ENCODE data around the gene DTWD2.

The DTWD2 gene

DNA sequence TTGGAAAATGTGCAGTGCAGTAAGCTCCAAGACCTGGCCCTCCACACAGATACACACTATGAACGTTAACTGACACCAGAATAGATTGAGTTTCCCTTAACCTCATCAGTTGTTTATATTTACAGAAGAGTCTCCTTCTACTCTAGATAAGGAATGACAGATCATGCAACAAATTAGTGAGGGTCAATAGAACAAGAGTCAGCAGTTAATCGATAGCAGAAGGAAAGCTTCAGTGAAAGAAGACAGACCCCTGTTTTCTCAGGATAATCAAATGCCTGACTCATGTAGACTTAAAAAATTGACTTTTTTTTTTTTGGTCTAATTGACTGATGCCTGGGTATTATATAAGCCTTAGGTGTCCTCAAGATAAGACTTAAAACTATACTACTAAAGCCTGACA lies 179.9 kb downstream of the DTWD2 start:
- H3K4me3 ChIP-seq (ENCODE audit: low read depth, low read length), result no peak overlapping the region
- TF ChIP-seq, protein P1, sequence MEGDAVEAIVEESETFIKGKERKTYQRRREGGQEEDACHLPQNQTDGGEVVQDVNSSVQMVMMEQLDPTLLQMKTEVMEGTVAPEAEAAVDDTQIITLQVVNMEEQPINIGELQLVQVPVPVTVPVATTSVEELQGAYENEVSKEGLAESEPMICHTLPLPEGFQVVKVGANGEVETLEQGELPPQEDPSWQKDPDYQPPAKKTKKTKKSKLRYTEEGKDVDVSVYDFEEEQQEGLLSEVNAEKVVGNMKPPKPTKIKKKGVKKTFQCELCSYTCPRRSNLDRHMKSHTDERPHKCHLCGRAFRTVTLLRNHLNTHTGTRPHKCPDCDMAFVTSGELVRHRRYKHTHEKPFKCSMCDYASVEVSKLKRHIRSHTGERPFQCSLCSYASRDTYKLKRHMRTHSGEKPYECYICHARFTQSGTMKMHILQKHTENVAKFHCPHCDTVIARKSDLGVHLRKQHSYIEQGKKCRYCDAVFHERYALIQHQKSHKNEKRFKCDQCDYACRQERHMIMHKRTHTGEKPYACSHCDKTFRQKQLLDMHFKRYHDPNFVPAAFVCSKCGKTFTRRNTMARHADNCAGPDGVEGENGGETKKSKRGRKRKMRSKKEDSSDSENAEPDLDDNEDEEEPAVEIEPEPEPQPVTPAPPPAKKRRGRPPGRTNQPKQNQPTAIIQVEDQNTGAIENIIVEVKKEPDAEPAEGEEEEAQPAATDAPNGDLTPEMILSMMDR (IDR thresholded peaks at IDR 0.05; ENCODE audit: low read depth, low read length), result no peak

DNA sequence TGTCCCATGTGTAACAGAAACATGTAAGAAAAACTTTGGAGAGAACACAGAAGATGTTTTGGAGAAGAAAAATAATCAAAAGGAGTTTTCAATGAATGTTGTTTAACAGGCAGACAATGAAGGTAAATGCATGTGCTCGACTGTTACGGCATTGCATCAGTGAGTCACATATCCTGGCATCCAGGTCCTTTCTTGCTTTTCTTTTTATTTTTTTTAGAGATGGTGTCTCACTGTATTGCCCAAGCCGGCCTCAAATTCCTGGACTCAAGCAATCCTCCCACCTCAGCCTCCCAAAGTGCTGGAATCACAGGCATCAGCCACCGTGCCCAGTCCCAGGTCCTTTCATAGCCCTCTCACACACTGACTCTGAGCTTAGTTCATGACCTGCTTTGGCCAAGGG lies 181.8 kb downstream of the DTWD2 start:
- TF ChIP-seq, protein P1 (IDR thresholded peaks at IDR 0.05; ENCODE audit: low read depth, low read length), result no peak
- no peak overlapping the region for H3K4me3 ChIP-seq (ENCODE audit: low read depth, low read length)

DNA sequence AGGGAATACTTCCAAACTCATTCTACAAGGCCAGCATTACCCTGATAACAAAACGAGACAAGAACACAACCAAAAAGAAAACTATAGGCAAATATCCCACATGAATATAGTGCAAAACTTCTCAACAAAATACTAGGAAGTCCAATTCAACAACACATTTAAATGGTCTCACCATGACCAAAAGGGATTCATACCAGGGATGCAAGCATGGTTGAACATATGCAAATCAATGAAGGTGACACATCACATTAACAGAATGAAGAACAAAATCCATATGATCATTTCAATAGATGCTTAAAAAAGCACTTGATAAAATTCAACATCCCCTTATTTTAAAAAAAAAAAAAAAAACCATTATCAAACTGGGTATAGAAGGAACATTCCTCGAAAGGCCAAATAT lies 186.0 kb downstream of the DTWD2 start:
- TF ChIP-seq, protein P1 (IDR thresholded peaks at IDR 0.05; ENCODE audit: low read depth, low read length), result no peak
- no peak overlapping the region for H3K4me3 ChIP-seq (ENCODE audit: low read depth, low read length)

DNA sequence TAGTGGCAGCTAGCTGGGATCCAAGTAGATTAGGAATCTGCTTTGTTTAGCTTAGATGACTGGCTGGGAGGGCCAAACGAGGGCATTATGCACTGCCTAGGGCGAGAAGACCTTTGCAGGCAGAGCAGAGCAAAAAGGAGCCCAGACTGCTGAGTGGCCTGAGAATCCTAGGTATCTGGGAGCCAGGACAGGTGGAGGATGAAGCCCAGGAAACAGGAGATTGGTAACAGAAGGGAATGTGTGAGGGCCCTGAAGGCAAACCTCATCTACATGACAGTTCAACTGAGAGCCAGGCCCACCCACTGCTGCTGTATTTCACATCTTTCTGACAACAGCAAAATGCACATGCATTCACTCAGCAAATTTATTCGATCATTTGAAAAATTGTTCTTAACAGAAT lies 192.3 kb downstream of the DTWD2 start:
- TF ChIP-seq, protein P1 (IDR thresholded peaks at IDR 0.05; ENCODE audit: low read depth, low read length), result no peak
- H3K4me3 ChIP-seq (ENCODE audit: low read depth, low read length), result no peak overlapping the region

DNA sequence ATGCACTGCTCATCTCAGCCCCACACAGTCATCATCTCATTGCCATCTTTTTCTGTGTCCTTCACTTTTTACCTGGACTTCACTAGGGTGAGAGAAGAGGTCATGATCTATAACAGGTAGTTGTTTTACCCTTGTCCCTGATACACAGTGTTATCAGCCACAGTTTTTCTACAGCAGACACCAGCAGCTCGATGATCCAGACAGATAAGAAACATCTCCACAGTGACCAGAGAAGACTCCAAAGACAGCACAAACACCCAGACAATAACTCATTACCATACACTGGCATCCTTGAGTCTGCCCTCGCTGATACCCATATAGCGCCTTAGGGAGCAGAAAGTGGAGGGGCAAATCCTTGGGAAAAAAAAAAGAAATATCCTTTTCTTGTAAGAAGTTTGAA lies 194.1 kb downstream of the DTWD2 start:
- TF ChIP-seq, protein P1 (IDR thresholded peaks at IDR 0.05; ENCODE audit: low read depth, low read length), result no peak
- H3K4me3 ChIP-seq (ENCODE audit: low read depth, low read length), result no peak overlapping the region

DNA sequence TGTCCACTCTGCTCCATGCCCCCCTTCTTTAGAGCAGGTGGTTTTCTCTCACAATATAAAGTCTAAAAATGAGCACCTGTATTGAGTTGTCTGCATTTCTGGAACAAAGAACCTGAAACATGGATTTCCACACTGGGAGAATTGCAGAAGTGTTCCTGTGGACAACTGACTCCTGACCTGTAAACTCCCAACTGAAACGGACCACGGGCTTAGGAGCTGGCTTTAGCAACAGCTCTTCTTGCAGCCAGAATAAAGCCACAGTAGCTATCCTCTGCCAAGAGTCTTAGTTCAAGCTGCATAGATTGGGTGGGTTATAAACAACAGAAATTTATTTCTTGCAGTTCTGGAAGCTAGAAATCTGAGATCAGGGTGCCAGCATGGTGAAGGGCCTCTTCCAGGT lies 194.7 kb downstream of the DTWD2 start:
- TF ChIP-seq, protein P1 (IDR thresholded peaks at IDR 0.05; ENCODE audit: low read depth, low read length), result no peak
- H3K4me3 ChIP-seq (ENCODE audit: low read depth, low read length), result no peak overlapping the region

DNA sequence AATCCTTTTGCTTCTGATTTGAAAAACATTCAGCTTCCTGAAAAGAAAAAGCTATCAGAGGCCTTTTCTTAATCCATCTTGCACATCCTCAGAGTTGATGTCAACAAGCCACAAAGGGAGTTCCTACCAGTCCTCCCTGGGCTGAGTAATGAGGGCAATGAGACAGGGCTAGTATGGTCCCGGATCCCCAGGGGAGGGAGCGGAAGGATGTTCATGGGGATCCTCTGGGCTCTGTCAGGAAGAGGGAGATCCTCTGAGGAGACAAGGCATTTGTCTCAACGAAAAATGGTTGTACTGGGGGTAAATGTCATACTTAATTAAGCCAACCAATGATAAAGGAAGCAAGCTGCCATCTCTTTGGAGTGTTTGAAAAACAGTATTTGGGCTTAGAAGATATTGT lies 195.3 kb downstream of the DTWD2 start:
- TF ChIP-seq, protein P1 (IDR thresholded peaks at IDR 0.05; ENCODE audit: low read depth, low read length), result no peak
- H3K4me3 ChIP-seq (ENCODE audit: low read depth, low read length), result no peak overlapping the region
